GM12878 (cell line): ENCODE measurements around the gene TBC1D30. TPM values are rescaled to one million over a fixed set of nuclear protein-coding genes. Genes with fewer than 3 reads are reported as not detected.
A peak's percentile ranks its signal among the peaks of the same experiment; 100 is the strongest.

Source experiments
- ATAC-seq: fragments of 200-7000 bp; cut with Tn5 transposase; 3 replicates; pipeline ENCODE4 v1.9.1; 2020; ENCODE audit warnings: mild to moderate bottlenecking, moderate library complexity
- BruUV-seq: library from RNA; stranded (reverse); fragments of 400-500 nt; replicated peaks from 2 replicates; lab custom pipeline; 2021; lab: Mats Ljungman, UMichigan
- CTCF ChIA-PET: fragments of 300-600 bp; sonication (Branson Sonifier 250); formaldehyde crosslinking; extraction: SDS; loops from one replicate; lab custom pipeline; 2021; ENCODE audit warnings: inconsistent platforms; lab: Yijun Ruan, JAX
- POLR2A ChIA-PET: fragments of 350-600 bp; formaldehyde crosslinking; extraction: SDS; loops from one replicate; lab custom pipeline; 2021; ENCODE audit warnings: inconsistent platforms; lab: Charles Lee
- RAD21 ChIA-PET: fragments of 300-600 bp; sonication (Branson Sonifier 250); formaldehyde crosslinking; loops from one replicate; lab custom pipeline; 2023; ENCODE audit warnings: antibody characterized with exemption; ENCODE audit not compliant: unreplicated experiment; lab: Charles Lee
- SMC1A ChIA-PET: fragments of 300-600 bp; sonication (Branson Sonifier 250); formaldehyde crosslinking; loops from one replicate; lab custom pipeline; 2023; ENCODE audit not compliant: unreplicated experiment, uncharacterized antibody; lab: Charles Lee
- DNase-seq: peaks from one replicate; pipeline ENCODE4 v3.0.0-alpha.2; 2011; ENCODE audit warnings: low read depth, low spot score
- FAIRE-seq: peaks from 3 replicates; lab custom pipeline; 2011; peaks lifted over from hg19 to GRCh38; lab: Jason Lieb, UNC
- H2AFZ ChIP-seq: 2 replicates; pipeline ENCODE4 v1.6.0; 2011; ENCODE audit warnings: low read depth, low read length, control low read depth; ENCODE audit not compliant: control insufficient read depth
- H3K27ac ChIP-seq: 2 replicates; pipeline ENCODE4 v1.5.1; 2011; ENCODE audit warnings: control low read depth; ENCODE audit not compliant: control insufficient read depth, insufficient read depth
- H3K27me3 ChIP-seq, 2 experiments: replicated peaks in 1 of 2; 2 replicates each; pipeline versions ENCODE4 v1.6.0 to v1.6.1; 2011; ENCODE audit warnings: low read length in 1 of 2; ENCODE audit not compliant: control insufficient read depth in 2 of 2, insufficient read depth in 2 of 2
- H3K36me3 ChIP-seq, 2 experiments: 2 replicates each; pipeline ENCODE4 v1.5.1; 2011; ENCODE audit warnings: low read length in 1 of 2; ENCODE audit not compliant: control insufficient read depth in 2 of 2, insufficient read depth in 2 of 2
- H3K4me1 ChIP-seq: 2 replicates; pipeline ENCODE4 v1.6.1; 2011; ENCODE audit warnings: mild to moderate bottlenecking, low read length, moderate library complexity, mixed read lengths; ENCODE audit not compliant: control insufficient read depth, insufficient read depth
- H3K4me2 ChIP-seq: 2 replicates; pipeline ENCODE4 v1.6.0; 2011; ENCODE audit warnings: control low read depth; ENCODE audit not compliant: control insufficient read depth, insufficient read depth
- H3K4me3 ChIP-seq: fragments of 200-600 bp; sonication (generic); 2 replicates; pipeline ENCODE4 v1.5.1; 2016
- H3K79me2 ChIP-seq: 2 replicates; pipeline ENCODE4 v1.6.0; 2011; ENCODE audit warnings: low read length; ENCODE audit not compliant: control insufficient read depth, insufficient read depth
- H3K9ac ChIP-seq: 2 replicates; pipeline ENCODE4 v1.8.0; 2011; ENCODE audit warnings: low read length, control low read depth, mixed read lengths; ENCODE audit not compliant: control insufficient read depth, insufficient read depth
- H3K9me3 ChIP-seq: replicated peaks from 3 replicates; pipeline ENCODE4 v1.5.1; 2011; ENCODE audit warnings: mild to moderate bottlenecking, low read length; ENCODE audit not compliant: control insufficient read depth, insufficient read depth
- H4K20me1 ChIP-seq: 2 replicates; pipeline ENCODE4 v1.6.0; 2011; ENCODE audit not compliant: control insufficient read depth, insufficient read depth
- ATF7 ChIP-seq: fragments of 450-650 bp; IDR thresholded peaks from 2 replicates; pipeline ENCODE4 v1.6.1; 2016; ENCODE audit warnings: low read depth, mild to moderate bottlenecking
- EED ChIP-seq: sonication (generic); IDR thresholded peaks from 2 replicates; pipeline ENCODE4 v1.6.1; 2016; ENCODE audit warnings: antibody characterized with exemption, low read depth
- EGR1 ChIP-seq, 2 experiments: IDR thresholded peaks; 1 replicate in 1 of 2; 2 replicates in 1 of 2; pipeline ENCODE4 v1.6.1; 2011 to 2012; ENCODE audit warnings: low read depth in 2 of 2, low read length in 2 of 2, borderline replicate concordance in 1 of 2, mild to moderate bottlenecking in 1 of 2, moderate library complexity in 1 of 2
- JUND ChIP-seq: IDR thresholded peaks from 2 replicates; pipeline ENCODE4 v1.6.1; 2012; ENCODE audit warnings: low read depth, mild to moderate bottlenecking, low read length, improper control_type of control experiment, moderate library complexity
- SMAD1 ChIP-seq: fragments of 450-650 bp; IDR thresholded peaks from 2 replicates; pipeline ENCODE4 v1.6.1; 2018; ENCODE audit warnings: mild to moderate bottlenecking, low read depth; ENCODE audit not compliant: partially characterized antibody
- YBX1 ChIP-seq: fragments of 450-650 bp; IDR thresholded peaks from 2 replicates; pipeline ENCODE4 v1.6.1; 2016; ENCODE audit warnings: antibody characterized with exemption
- WGBS: methylation state at CpG from one replicate; pipeline ENCODE4 v1.1.6; 2016; ENCODE audit warnings: low lambda C conversion rate; ENCODE audit not compliant: insufficient replicate concordance, insufficient coverage; ENCODE audit errors: missing lambda C conversion rate; 5-methylcytosine and 5-hydroxymethylcytosine counted together
- in situ Hi-C: fragments of 300-500 bp; cut with MboI; formaldehyde crosslinking; loops from 9 replicates; pipeline ENCODE4 v1.14.3; 2018; ENCODE audit warnings: mixed read lengths
- intact Hi-C: fragments of 100-400 bp; cut with micrococcal nuclease; formaldehyde crosslinking; loops from one replicate; pipeline ENCODE4 v1.14.2; 2022; ENCODE audit not compliant: unreplicated experiment
- polyA plus RNA-seq, 11 experiments: library from polyadenylated mRNA; depleted of rRNA in 4 of 11; unstranded in 6 of 11; stranded (reverse) in 5 of 11; fragments of >200 nt; fragmentation: Nextera tagmentation in 4 of 11; fragmentation: Illumina TruSeq in 1 of 11; extraction: Ambion mirVana in 4 of 11; extraction: Trizol in 1 of 11; gene quantifications; 1 replicate in 1 of 11; 2 replicates in 10 of 11; pipeline versions ENCODE4 v1.2.1 to v1.2.3, GENCODE V29; 2011 to 2016; ENCODE audit warnings: inconsistent platforms in 2 of 11, missing spikeins in 2 of 11, low read depth in 1 of 11
- total RNA-seq, 4 experiments: library from RNA; depleted of rRNA in 3 of 4; stranded (reverse); fragments of >200 nt in 3 of 4; fragmentation: Illumina TruSeq in 1 of 4; extraction: Trizol in 1 of 4; gene quantifications; 2 replicates each; pipeline versions ENCODE4 v1.2.1 to v1.2.3, GENCODE V29; 2013 to 2021

Gene TBC1D30
- total and polyA plus RNA-seq, 10 of the 15 experiments (the other 5 are each of a cell fraction or from before 2014, with no cell fraction given): 1.2 to 23.3 (median 11.1) TPM

GRCh38 chr12:64825143-64826021, 935 bp downstream of the TBC1D30 start:
- 0 out of 2 replicates have a peak, but pooled peaks have one; percentile 9 for TF ChIP-seq EED
- TF ChIP-seq ATF7: no peak
- peak in 1 of 2 experiments; percentile 53; a peak in 1 of 3 replicates for TF ChIP-seq EGR1 (IDR thresholded peaks at IDR 0.05; ENCODE audit: borderline replicate concordance in 1 of 2, low read depth in 2 of 2, low read length in 2 of 2)
- TF ChIP-seq SMAD1: no peak
- TF ChIP-seq YBX1: no peak
- TF ChIP-seq JUND: no peak
- H3K79me2 ChIP-seq: peaks cover 34% of the 10 kb centered on the region
- H3K9ac ChIP-seq: peak overlapping the region; percentile 47
- no peaks in the 10 kb centered on the region for H3K4me1 ChIP-seq
- ChIA-PET POLR2A (interaction anchor here (0.7 to 1.3 kb wide), 3 partner anchors 19 to 50 kb away, joined by 3 to 4 read pairs (median 3); no protein-coding TSS in a partner anchor), CTCF (interaction anchor here (1.2 to 2.4 kb wide), 4 partner anchors 24 to 414 kb away, joined by 3 to 9 read pairs (median 4); no protein-coding TSS in a partner anchor), SMC1A (interaction anchor here (0.8 to 2.2 kb wide), 9 partner anchors 10 to 66 kb away, joined by 3 to 8 read pairs (median 3); no protein-coding TSS in a partner anchor), RAD21 (interaction anchor here (0.6 to 2.2 kb wide), 10 partner anchors 24 to 136 kb away, joined by 3 to 11 read pairs (median 6); no protein-coding TSS in a partner anchor)
- peak overlapping the region; percentile 65 for H3K27ac ChIP-seq
- 24% methylated on average over 51 of the region's 51 CpGs for WGBS
- H2AFZ ChIP-seq: peak overlapping the region; percentile 52
- no TSS peak for BruUV-seq
- no peaks in the 10 kb centered on the region for H4K20me1 ChIP-seq
- peaks cover 0 to 4% of the 10 kb centered on the region in 2 experiments; a peak in 1 of 4 replicates for H3K36me3 ChIP-seq
- H3K27me3 ChIP-seq: peaks cover 0 to 2% of the 10 kb centered on the region in 2 experiments; a peak in 2 of 4 replicates
- no peaks in the 10 kb centered on the region; the same call in 2 of the 3 replicates for H3K9me3 ChIP-seq
- no peak for FAIRE-seq
- peak overlapping the region; percentile 81 for H3K4me2 ChIP-seq
- peak overlapping the region; percentile 94 for H3K4me3 ChIP-seq
- in situ Hi-C loops: no loop called here
- peak; percentile 63 for ATAC-seq
- DNase-seq: no peak
- intact Hi-C loops: loop anchor here (2.0 to 5.0 kb wide), 2 partner anchors 37 to 57 kb away; no protein-coding TSS in a partner anchor
